GM18505 (cell line): Measurements from ENCODE around the gene PARD6G.
A peak's percentile ranks its signal among the peaks of the same experiment; 100 is the strongest.

Experiments used
- ATAC-seq: cut with Tn5 transposase; IDR thresholded peaks from one replicate; pipeline ENCODE4 v1.9.1; 2021; ENCODE audit not compliant: unreplicated experiment
- POLR2A ChIP-seq: IDR thresholded peaks from 4 replicates; pipeline ENCODE4 v1.6.1; 2011; ENCODE audit warnings: borderline replicate concordance; ENCODE audit not compliant: insufficient read depth, insufficient read length; ENCODE audit errors: extremely low read depth

PARD6G gene

DNA sequence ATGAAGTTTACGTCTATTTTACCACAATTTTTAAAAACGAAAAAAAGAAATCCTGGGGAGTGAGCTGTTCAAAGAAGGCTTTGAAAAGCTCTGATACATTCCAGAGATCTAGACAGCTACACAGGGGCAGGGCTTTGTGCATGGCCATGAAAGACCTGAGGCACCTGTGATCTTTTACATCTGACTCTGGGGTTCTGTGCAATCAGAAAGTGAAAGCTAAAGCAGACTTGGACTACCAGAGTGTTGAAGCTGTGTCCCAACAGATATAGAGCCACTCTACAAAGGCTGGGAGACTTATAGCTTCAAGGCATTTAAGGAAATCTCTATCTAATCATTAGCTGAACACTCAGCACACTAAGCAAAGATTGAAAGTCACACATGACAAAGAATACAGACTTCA lies 34.1 kb downstream of the PARD6G start:
- TF ChIP-seq POLR2A, result no peak
- ATAC-seq, result no peak

DNA sequence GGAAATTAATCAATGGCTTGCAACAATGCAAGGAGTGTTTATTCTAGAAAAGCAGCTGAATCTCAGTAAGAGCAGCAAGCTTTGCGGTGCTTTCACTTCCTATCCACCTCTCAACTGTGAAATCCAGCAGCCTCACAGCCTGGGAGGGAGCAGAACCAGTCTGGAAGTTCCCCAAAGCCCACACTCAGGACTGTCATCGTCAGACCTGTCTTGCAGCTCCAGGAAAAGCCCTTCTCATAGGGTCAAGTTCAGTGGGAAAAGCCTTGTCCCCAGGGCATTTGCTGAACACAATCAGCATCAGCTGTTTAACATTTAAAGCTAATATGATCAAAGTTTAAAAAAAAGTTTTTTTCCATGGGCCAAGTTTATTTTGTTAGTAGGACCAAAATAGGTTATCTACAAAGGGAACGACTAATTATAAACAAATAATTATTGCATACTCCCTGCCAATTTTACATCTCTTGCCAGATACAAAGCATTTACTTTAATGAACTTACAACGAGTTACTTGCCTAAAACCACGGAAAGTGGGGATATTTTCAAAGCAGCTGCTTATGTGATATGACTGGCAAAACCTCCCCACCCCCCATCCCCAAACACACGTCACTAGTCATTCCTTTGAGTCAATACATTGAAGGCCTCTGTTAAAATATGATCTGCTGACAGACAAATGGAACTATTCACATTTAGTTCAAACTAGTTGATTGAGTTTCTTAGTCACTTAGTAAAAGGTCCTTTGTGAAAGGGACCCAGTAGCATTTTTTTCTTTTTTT lies 36.8 kb downstream of the PARD6G start:
- ATAC-seq, result peak; percentile 54
- no peak for TF ChIP-seq POLR2A

DNA sequence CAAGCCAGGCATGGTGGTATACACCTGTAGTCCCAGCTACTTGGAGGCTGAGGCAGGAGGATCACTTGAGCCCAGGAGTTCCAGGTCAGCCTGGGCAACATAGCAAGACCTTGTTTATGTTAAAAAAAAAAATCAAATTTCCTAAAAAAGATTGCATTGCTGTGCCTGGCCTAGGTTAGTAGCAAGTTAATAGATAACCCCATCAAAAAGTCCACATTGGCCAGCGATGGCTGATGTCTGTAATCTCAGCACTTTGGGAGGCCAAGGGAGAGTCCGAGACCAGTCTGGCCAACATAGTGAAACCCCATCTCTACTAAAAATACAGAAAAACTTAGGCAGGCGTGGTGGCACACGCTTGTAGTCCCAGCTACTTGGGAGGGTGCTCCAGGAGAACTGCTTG lies 38.7 kb downstream of the PARD6G start:
- ATAC-seq, result no peak
- no peak for TF ChIP-seq POLR2A

DNA sequence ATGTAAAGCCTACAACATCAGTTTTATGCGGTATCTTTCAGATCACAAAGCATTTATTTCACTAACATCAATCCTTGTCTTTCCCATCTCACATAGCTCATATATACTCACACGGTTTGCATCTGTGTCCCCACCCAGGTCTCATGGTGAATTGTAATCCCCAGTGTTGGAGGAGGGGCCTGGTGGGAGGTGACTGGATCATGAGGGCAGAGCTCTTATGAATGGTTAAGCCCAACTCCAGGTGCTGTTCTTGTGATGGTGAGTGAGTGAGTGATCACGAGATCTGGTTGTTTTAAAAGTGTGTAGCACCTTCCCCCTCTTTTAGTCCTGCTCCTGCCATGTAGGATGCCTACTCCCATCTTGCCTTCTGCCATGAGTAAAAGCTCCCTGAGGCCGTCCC lies 42.0 kb downstream of the PARD6G start:
- ATAC-seq, result no peak
- TF ChIP-seq POLR2A, result no peak

DNA sequence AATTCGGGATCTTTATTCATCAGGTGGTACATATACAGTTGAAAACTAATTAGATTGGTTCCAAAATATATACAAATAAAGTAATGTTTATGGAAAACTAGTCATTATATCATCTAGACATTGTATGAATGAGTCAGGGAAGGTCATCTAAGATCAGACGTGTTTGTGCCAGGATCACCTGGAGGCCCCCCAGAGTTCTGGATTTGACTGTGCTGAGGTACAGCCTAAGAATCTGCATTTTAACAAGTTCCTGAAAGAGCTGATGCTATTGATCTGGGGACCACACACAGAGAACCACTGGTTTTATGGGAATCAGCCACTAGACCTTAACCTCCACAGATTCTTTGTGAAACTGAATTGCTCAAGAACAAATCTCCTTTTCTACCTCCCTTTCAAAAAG lies 43.2 kb downstream of the PARD6G start:
- ATAC-seq, result no peak
- TF ChIP-seq POLR2A, result no peak

DNA sequence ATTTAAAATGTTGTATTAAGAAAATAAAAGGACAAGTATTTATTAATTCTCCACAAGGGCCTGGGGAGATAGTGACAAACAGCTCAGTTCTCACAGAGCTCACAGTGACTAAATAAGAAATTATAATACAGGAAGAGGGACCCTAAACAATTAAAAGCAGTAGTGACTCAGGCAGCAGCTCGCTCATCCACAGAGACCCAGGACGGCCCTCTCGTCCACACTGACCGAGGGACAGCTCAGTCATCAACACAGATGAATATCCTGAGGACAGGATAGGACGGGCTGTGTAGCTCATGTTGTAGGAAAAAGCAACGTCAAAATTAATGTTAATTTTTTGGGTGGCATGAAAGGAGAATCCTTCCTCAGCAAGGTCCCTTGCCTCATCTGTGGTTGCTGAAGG lies 44.1 kb downstream of the PARD6G start:
- no peak for TF ChIP-seq POLR2A
- ATAC-seq, result no peak

DNA sequence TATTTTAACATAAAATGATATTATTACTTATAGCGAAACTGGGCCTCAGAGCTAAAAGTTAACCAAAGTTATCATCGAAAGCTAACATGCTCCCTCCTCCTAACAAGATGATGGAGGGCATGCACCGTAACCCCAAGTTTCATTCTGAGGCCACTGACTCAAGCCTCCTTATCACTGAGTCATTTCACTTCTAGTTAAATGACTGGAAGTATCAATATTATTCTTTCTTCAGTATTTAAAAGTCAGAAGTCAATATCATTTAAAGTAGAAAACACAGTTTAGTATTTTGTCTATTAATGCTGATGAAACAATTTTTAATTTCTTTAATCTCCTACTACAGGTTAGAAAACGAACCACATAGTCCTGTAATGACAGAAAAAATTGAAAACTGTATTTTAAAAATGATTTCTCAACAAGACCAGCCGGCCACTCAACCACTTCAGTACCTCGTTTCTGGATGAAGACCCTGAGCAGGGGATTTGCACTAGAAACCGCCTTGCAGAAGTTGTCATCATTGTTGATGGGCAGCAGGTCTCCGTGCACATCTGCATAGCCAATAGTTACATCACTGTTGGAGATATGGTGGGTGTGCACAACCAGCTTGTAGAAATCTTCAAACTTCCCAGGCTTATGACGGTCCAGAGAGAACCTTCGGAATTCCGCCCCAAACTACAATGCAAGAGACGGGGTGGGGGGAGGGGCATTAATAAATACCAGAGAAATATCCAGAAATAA lies 44.9 kb downstream of the PARD6G start:
- ATAC-seq, result peak; percentile 94
- TF ChIP-seq POLR2A, result no peak

DNA sequence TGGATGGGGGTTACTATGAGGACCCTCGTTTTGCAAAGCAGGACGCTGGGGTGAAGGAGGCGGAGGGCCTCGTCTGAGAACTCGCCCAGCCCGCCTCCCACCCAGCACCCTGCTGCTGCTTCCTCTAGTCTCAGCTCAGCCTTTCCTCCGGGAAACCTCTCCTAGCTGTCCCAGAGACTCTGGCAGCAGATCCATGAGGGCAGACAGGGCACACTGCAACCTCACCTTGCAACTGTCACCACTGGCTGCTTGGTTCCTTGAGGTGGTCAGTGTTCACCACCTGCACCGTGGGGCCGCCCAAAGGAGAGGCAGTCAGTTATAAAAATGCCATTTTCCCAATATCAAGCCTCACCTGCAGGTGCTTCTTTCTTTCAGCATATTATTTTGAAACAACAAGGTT lies 45.6 kb downstream of the PARD6G start:
- ATAC-seq, result peak; percentile 10
- no peak for TF ChIP-seq POLR2A

DNA sequence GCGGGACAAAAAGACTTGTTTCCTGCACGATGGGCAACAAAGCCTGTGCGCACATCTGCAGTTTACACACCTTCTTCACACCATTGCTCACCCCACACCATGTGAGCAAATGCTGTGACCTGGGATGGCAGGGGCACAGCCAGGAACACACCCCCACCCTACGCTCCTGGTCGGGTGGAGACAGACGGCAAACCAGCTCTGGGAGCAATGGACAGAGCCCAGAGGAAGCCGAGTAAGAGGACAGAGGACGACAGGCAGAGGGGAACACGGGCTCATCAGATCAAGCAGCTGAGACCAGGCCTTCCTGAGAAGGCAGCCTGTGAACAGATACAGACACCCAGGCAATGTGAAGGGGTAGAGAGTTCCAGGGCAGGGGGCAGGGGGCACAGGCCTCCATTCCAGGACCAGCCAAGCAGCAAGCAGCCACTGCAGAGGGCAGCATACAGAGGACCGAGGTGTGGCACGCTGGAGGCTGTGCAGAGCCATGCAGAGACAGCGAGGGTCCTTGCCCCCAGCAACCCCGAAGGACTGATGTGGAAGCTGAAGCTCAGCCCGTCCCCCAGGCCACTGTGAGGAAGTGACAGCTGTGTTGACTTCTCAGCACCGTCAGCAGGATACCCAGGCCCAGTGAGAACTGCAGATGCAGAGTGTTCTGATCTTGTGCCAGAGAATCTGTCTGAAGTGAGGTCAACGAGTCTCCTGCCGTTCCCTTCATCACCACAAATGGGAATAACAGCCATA lies 46.2 kb downstream of the PARD6G start:
- ATAC-seq, result no peak
- TF ChIP-seq POLR2A, result no peak

DNA sequence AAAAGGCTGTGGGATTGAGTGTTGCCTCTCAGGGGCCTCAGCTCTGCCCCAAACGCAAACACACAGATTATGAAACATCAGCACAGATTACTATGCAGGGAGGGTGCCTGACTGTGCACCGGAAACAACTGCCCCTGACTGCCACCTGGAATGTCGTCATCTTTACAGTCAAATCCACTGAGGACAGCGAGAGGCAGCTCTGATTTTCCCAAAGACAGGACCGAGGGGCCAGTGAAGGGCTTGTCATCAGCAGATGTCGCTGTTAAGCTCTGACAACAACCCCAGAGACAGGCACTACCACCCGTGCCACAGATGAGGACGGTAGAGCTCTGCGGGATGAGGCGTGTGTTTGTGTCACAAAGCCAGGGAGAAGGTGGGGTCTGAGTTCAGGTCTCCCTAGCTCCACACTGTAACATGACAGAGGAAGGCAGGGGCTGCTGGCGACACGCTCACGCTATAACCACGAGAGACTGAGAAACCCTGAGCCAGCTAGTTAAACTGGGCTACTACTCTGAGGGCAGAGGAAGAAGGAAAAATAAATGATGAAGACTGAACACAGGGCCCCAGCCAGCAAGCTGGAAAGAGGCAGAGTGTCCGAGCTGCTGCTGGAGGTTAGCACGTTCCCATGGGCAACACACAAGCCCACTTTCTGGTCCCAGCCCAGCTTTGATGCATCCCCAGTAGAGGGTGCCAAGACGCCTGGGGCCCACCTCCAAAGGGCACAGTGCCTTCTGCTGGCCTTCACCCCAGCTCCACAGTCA lies 47.0 kb downstream of the PARD6G start:
- no peak for ATAC-seq
- TF ChIP-seq POLR2A, result no peak

DNA sequence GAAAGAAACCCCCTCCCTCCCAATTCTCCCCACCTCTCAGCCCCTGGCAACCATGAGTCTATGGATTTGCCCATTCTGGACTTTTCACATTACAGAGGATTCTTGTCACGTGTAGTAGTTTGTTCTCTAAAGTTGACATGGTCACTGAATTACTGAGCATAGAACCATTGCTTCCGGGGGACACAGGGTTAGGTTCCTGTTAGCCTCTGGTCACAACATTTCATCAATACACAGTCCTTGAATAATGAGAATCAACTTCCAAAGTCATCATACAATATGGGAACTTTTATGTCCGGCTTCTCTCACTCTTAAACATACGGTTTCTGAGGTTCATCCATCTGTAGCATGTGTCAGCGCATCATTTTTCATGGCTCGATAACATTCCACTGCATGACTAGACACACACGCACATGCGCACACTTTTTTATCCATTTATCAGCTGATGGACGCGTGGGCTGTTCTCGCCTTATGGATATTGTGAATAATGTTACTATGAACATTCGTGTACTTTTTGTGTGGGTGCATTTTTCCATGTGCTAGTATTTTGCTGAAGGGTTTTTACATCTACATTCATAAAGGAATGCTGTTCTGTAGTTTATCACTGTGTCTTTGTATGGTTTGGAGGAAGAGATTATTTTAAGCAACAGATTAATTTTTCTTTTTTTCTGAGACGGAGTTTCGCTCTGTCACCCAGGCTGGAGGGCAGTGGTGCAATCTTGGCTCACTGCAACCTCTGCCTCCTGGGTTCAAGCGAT lies 48.1 kb downstream of the PARD6G start:
- TF ChIP-seq POLR2A, result no peak
- no peak for ATAC-seq

DNA sequence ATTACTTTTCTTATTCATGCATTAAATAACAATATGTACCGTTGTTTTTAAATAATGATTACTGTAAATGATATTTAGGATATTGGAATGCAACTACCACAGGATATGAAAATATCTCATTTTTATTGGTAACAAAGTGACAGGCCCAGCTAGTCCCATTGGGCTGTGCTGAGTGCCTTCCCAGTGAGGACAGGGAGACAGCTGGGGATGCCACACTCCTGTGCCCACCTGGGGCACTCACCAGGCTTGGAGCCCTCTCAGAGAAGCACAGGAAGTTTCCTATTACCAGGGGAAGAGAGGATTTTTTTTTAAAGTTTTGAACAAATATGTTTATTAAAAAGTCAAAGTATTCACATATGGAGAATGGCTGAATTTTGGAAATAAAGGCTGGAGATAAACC lies 48.9 kb downstream of the PARD6G start:
- TF ChIP-seq POLR2A, result no peak
- no peak for ATAC-seq

DNA sequence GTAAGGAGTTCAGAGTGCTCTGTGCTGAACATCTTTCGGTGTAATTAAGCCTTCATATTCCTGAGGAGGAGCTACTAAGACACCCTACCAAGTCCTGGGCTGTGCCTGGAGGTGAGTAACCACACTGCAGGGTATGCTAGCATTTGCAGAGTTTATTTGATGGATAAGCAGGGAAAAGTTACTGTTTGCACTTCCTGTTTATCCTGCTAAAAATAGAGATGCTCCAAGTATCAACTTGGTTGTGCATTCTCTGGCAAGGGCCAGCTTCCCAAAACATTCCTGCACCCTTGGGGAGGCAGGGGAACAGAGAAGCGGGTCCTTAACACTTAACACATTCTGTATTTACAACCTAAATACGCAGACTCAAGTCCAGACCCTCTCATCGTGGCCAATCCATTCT lies 49.8 kb downstream of the PARD6G start:
- ATAC-seq, result no peak
- no peak for TF ChIP-seq POLR2A
